ENCODE data around the gene UBIAD1. TPM values are rescaled to one million over a fixed set of nuclear protein-coding genes. Genes with fewer than 3 reads are reported as not detected.

UBIAD1 gene
- total and polyA plus RNA-seq, 5 donors from 2014 or later, result 20.9 to 43.5 (median 38.3) TPM

Other genes starting within 250 kb of the UBIAD1 start
- not detected for gene MASP2, start 226.0 kb upstream of the UBIAD1 start, total RNA-seq
- under 1 TPM in 2 of 4 donors, not detected in 2; 0.15 to 0.29 TPM for gene MASP2, start 226.0 kb upstream of the UBIAD1 start, polyA plus RNA-seq
- 29.6 TPM for gene SRM, start 213.2 kb upstream of the UBIAD1 start, total RNA-seq
- gene SRM, start 213.2 kb upstream of the UBIAD1 start, polyA plus RNA-seq, result 10 to 100 TPM; 61.7 to 89.6 (median 76.5) TPM
- 81.7 TPM for gene EXOSC10, start 173.3 kb upstream of the UBIAD1 start, total RNA-seq
- gene EXOSC10, start 173.3 kb upstream of the UBIAD1 start, polyA plus RNA-seq, result 10 to 100 TPM; 37.0 to 47.5 (median 39.2) TPM
- gene ANGPTL7, start 83.8 kb upstream of the UBIAD1 start, total RNA-seq, result not detected
- gene ANGPTL7, start 83.8 kb upstream of the UBIAD1 start, polyA plus RNA-seq, result not detected
- gene MTOR, start 10.6 kb upstream of the UBIAD1 start, total RNA-seq, result 48.2 TPM
- gene MTOR, start 10.6 kb upstream of the UBIAD1 start, polyA plus RNA-seq, result 1 to 10 TPM; 3.9 to 6.0 (median 4.6) TPM
- gene DISP3, start 206.0 kb downstream of the UBIAD1 start, total RNA-seq, result 1.2 TPM
- under 1 TPM; 0.12 to 0.33 (median 0.21) TPM for gene DISP3, start 206.0 kb downstream of the UBIAD1 start, polyA plus RNA-seq

All from CD4-positive, CD25-positive, alpha-beta regulatory T cell (primary cell).